Suppressor macrophage treated with lipopolysaccharide for 1 hour (primary cell): ENCODE results near the gene GNGT1.

Experiments used
- DNase-seq, 3 donors: peaks; one replicate each; pipeline ENCODE4 v3.0.0-alpha.2; 2020 to 2022

GNGT1 gene

GRCh38 chr7:93944673-93945072, 38.3 kb downstream of the GNGT1 start:
- DNase-seq, result no peak

DNA sequence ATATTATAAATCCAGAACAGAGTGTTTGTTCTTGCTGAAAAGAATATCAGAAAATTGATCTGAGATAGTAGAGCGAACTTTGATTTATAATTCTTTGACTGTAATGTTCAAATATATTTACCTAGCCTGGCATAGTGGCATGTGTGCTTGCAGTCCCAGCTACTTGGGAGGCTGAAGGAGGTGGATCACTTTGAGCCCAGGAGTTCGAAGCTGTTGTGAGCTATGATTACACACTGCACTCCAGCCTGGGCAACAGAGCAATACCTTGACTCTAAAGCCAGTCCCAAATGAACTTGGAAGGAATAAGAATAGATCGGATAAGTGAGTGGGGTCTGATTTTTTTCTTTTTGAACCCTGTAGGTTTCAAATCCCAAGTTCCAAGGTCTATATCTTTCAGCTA, 38.7 kb downstream of the GNGT1 start:
- no peak for DNase-seq

DNA sequence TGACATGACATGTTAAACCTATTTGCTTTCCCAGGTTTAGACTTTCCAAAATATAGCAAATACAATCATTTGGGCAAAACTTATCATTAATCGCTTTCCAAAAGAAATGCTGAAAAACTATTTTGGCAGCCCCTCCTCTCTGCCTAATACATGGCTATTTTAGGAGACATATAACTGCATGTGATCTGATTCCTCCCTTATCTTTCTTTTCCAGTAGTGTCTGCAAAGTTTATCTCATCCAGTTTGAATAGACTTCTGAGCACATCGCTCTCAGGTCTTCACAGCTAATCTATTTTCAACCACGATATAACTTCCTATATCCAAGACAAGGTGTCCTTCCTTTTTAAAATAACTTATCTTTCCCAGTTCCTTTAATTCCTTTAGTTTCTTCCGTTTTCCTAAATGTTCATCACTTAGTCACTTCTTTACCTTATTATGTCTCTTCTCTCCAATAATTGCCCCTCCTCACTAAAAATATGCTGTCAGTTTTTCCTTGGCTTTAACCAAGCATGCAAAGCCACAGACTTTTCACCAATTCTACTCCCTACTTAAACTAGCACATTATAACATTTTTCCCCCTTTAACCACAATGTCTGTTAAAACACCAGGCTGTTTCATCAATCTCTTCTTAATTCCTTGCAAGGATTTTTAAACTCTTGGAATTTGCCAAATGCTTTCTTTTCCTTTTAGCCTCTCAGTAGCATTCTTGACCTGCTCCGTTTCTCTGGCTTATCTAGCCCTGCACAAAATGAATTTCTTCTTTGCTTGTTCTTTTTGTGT, 39.6 kb downstream of the GNGT1 start:
- DNase-seq, result no peak

- DNase-seq, result no peak
Observed at GRCh38 chr7:93948106-93948505, 41.7 kb downstream of the GNGT1 start.

DNA sequence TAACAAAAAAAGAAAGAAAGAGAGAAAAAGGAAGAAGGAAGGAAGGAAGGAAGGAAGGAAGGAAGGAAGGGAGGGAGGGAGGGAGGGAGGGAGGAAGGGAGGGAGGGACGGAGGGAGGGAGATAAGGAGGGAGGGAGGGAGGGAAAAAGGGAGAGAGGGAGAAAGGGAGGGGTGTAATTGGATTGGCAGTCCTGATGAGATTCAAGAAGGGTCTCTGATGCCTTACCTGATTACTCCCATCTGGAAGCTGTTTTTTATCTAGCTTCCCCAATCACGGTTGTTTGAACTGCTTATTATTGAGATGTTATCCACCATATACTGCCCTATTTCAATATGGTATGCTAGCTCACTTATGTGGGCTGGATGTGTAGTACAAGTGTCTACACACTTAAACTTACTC, 42.5 kb downstream of the GNGT1 start:
- no peak for DNase-seq

DNA sequence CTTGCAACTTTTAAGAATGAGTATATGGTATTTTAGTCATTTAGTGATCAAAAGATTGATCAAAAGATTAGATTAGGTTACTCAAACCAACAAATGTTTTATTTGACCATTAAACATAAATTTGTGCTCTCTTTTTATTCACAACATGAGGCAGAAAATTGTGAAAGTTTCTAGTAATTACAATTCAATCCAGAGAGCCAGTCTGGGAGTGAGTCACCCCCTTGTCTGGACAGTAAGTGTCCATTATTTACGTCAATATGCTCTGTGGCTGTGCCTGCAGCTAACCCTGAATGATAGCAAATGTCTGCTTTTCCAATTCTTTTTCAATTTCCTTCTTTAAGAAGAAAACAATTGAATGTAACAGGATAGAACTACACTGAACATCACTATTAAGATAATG, 43.1 kb downstream of the GNGT1 start:
- no peak for DNase-seq

DNA sequence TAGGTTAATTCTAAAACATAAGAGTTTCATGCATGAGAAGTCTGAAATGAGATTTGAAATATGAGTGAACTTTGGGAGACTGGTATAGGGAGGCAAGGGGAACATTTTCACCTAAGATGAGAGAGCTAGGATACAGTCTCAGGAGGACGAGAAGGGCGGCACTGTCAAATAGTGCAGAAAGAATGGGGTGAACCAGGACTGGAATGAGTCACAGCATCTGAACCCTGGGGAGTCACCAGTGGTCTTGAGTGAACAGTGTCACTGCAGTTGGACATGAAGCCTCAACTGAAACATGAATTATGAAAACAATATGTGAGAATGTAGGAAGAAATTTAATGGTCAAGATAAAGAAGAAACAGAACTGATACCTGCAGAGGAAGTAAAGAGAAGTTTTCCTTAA, 48.9 kb downstream of the GNGT1 start:
- no peak for DNase-seq

DNA sequence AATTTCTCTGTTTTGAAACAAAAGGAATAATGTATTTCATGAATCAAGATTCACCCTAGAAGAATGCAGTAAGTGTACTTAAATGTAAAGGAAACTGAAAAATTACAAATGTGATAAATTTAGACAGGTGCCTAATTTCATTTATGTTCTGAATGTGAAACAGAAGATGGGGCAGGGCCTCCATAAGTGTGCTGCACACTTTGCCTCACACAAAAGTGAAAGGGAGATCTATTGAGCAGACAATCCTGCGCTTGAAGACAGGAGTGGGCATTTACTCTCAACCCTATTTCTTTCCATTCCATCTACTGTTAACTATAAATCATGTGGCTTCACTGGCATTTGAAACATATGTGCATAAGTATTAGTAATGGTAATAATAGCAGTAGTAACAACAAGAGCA, 51.4 kb downstream of the GNGT1 start:
- DNase-seq, result no peak

GRCh38 chr7:93958216-93958615, 51.8 kb downstream of the GNGT1 start:
- DNase-seq, result no peak

GRCh38 chr7:93958651-93959050, 52.3 kb downstream of the GNGT1 start:
- no peak for DNase-seq
